HG02943 (cell line): ENCODE data around the gene STAT5A.

Experiments
- ATAC-seq: cut with Tn5 transposase; IDR thresholded peaks from one replicate; pipeline ENCODE4 v1.9.1; 2021; ENCODE audit warnings: mild to moderate bottlenecking, low read depth, moderate library complexity; ENCODE audit not compliant: unreplicated experiment

Gene STAT5A

GRCh38 chr17:42266918-42267766, 21.2 kb upstream of the STAT5A start:
- ATAC-seq = no peak

- no peak for ATAC-seq
Observed at GRCh38 chr17:42268236-42268635, 20.1 kb upstream of the STAT5A start.

GRCh38 chr17:42270170-42270535, 18.1 kb upstream of the STAT5A start:
- ATAC-seq = no peak

GRCh38 chr17:42270596-42270995, 17.7 kb upstream of the STAT5A start:
- no peak for ATAC-seq

- no peak for ATAC-seq
Observed at GRCh38 chr17:42271006-42271778, 17.1 kb upstream of the STAT5A start.

- no peak for ATAC-seq
Observed at GRCh38 chr17:42271779-42272035, 16.6 kb upstream of the STAT5A start.

GRCh38 chr17:42272162-42272907, 16.0 kb upstream of the STAT5A start:
- ATAC-seq = no peak

- ATAC-seq = no peak
Observed at GRCh38 chr17:42273474-42274252, 14.6 kb upstream of the STAT5A start.

- ATAC-seq = no peak
Observed at GRCh38 chr17:42274253-42274542, 14.1 kb upstream of the STAT5A start.

- ATAC-seq = no peak
Observed at GRCh38 chr17:42274812-42275526, 13.3 kb upstream of the STAT5A start.

- ATAC-seq = peak; percentile 30
Observed at GRCh38 chr17:42275527-42276358, 12.6 kb upstream of the STAT5A start.

- peak; percentile 54 for ATAC-seq
Observed at GRCh38 chr17:42276359-42276608, 12.0 kb upstream of the STAT5A start, which contains the start of gene STAT5B. Gene STAT5B (minus strand): TSS chr17:42276391. CDS start chr17:42232127, 44,264 bp downstream.

GRCh38 chr17:42276609-42277341, 11.5 kb upstream of the STAT5A start:
- peak; percentile 14 for ATAC-seq

GRCh38 chr17:42277342-42277712, 11.0 kb upstream of the STAT5A start:
- ATAC-seq = no peak

GRCh38 chr17:42279776-42280630, 8.3 kb upstream of the STAT5A start:
- no peak for ATAC-seq

GRCh38 chr17:42281571-42282096, 6.7 kb upstream of the STAT5A start:
- no peak for ATAC-seq

- no peak for ATAC-seq
Observed at GRCh38 chr17:42282478-42283080, 5.7 kb upstream of the STAT5A start.
